RWPE1 (cell line): ENCODE measurements around the gene FRMPD3.

ENCODE experiments used
- CTCF ChIA-PET: fragments of 350-600 bp; sonication (Branson Sonifier 250); formaldehyde crosslinking; extraction: SDS; loops from one replicate; lab custom pipeline; 2021; lab: Yijun Ruan, JAX
- POLR2A ChIA-PET: fragments of 400-600 bp; formaldehyde crosslinking; extraction: SDS; loops from one replicate; lab custom pipeline; 2020; ENCODE audit warnings: antibody characterized with exemption; ENCODE audit not compliant: low non-redundant PET; lab: Yijun Ruan, JAX
- DNase-seq: peaks from one replicate; pipeline ENCODE4 v3.0.0; 2012; ENCODE audit warnings: low spot score
- H3K27ac ChIP-seq: fragments of 450-650 bp; 2 replicates; pipeline ENCODE4 v1.5.1; 2017
- TF ChIP-seq, protein P1 (sequence below): fragments of 450-650 bp; conservative IDR thresholded peaks from 2 replicates; pipeline ENCODE4 v1.5.1; 2017; ENCODE audit warnings: low read depth, mild to moderate bottlenecking

FRMPD3 gene

DNA sequence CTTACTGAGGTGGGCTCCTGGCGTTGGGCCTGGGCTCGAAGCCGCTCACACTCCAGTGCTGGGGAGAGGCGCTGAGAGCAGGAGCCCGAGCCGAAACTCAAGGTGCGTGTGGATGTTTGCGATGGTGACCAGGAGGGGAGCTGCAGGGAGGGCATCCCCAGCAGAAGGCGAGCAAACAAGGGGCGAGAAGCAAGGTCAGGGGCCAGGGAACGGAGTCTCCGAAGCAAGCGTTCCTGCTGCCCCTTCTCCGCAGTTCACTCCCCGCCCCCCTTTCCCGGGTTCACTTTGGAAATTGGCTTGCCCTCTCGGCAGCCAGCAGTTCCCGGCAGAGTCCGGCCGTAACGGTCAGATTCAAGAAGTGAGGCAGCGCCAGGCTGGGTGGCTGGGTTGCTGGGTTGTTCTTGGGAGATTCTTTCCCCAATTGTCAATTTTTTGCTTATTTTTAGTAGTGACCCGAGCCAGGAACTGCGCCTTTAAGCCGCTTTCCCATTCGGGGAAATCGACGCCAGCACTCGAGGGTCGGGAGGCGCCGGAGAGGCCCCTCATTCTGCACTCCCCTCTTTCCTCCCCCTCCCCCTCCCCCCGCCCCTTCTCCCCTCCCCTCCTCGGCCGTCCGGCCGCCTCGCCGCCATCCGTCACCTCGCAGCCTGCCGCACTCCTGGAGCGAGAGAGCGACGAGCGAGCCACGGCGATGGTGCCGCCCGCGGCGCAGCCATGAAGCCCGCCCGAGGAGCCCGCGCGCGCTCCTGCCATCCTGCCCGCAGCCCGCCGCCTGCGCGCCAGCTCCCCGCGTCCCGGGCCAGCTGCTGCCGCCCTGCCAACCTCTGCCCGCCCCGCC, at the start of gene FRMPD3:
TSS of gene FRMPD3 (plus strand) at position 655 of the 838 bp plus-strand sequence. CDS start 76,937 bp downstream, outside the sequence.
- TF ChIP-seq, protein P1, sequence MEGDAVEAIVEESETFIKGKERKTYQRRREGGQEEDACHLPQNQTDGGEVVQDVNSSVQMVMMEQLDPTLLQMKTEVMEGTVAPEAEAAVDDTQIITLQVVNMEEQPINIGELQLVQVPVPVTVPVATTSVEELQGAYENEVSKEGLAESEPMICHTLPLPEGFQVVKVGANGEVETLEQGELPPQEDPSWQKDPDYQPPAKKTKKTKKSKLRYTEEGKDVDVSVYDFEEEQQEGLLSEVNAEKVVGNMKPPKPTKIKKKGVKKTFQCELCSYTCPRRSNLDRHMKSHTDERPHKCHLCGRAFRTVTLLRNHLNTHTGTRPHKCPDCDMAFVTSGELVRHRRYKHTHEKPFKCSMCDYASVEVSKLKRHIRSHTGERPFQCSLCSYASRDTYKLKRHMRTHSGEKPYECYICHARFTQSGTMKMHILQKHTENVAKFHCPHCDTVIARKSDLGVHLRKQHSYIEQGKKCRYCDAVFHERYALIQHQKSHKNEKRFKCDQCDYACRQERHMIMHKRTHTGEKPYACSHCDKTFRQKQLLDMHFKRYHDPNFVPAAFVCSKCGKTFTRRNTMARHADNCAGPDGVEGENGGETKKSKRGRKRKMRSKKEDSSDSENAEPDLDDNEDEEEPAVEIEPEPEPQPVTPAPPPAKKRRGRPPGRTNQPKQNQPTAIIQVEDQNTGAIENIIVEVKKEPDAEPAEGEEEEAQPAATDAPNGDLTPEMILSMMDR, result no peak
- ChIA-PET CTCF (interaction anchor here (0.7 kb wide), 1 partner anchor 63 kb away, joined by 4 read pairs; no protein-coding TSS in a partner anchor), POLR2A (no interaction called here)
- no peak within 1 kb of the TSS for H3K27ac ChIP-seq
- DNase-seq, result no peak

DNA sequence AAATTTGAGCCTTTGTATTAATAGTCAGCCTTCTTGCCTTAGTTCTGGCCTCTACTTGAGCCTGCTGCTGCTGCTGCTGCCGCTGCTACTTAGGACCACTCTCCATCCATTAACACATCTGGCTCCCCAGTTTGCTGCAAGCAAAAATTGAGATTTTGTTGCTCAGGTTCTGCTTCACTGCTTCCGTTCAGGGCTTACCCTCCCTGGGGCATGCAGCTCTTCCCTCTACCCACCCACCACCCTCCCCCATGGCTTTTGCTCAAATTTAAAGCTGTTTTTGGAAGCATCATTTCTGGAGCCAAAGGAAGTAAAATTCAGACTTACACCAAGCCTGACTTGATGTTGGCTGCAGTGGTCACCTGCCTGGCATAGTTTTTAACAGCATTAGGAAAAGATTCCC, 28.9 kb upstream of the FRMPD3 start:
- H3K27ac ChIP-seq, result no peak overlapping the region
- CTCF ChIA-PET, result no interaction called here
- no peak for DNase-seq
- TF ChIP-seq, protein P1, result no peak
- POLR2A ChIA-PET, result no interaction called here

DNA sequence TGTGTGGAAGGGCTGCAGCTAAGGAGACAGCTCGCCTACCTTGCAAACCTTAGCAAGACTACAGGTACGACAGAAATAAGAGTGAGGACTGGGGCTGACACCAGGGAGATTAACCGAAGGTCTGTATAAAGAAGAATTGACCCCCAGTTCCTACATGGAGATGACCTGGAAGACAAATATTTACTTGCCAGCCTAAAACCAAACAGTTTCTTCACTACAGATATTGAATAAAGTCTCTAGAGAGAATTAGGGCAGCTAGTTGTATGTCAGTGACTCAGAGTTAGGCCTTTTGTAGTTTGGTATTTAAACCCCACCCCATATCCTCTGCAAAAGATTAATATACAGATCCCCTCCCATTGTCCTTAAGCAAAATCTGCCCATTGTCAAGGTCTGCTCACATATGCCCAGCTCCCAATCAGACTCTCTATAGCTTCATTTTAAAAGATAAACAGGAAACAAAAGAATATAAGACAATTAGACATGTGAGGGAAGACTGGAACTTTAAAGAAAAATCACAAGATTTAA, 28.1 kb upstream of the FRMPD3 start:
- DNase-seq, result no peak
- TF ChIP-seq, protein P1, result no peak
- CTCF ChIA-PET, result no interaction called here
- POLR2A ChIA-PET, result no interaction called here
- H3K27ac ChIP-seq, result no peak overlapping the region

DNA sequence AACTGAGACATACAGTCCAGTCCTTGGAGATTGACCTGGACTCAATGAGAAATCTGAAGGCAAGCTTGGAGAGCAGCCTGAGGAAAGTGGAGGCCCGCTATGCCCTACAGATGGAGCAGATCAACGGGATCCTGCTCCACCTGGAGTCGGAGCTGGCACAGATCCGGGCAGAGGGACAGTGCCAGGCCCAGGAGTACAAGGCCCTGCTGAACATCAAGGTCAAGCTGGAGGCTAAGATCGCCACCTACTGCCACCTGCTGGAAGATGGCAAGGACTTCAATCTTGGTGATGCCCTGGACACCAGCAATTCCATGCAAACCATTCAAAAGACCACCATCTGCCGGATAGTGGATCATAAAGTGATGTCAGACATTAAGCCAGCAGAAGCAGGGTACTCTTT, 20.4 kb upstream of the FRMPD3 start:
- no peak overlapping the region for H3K27ac ChIP-seq
- DNase-seq, result no peak
- TF ChIP-seq, protein P1, result no peak
- ChIA-PET POLR2A (no interaction called here), CTCF (interaction anchor here (0.6 to 0.7 kb wide), 2 partner anchors 12 to 633 kb away, joined by 3 read pairs; no protein-coding TSS in a partner anchor)

DNA sequence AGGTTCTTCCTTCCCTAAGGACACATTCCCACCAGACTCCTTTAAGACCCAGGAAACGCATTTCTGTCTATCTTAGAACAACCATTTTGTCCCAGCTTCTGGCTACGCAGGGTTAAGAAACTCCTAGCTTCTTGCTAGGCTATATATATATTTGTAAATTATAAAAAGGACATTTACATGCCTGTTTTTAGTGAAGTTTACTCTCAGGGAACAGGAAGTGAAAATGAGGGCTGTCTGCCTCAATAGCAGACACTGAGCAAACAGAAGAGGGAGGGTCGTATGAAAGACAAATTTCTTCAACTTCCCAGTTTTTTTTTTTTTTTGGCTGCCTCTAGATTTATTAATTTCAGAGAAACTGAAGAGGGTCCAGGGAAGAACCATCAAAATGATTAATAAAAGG, 9.3 kb upstream of the FRMPD3 start:
- no peak overlapping the region for H3K27ac ChIP-seq
- CTCF ChIA-PET, result interaction anchor here (0.6 kb wide), 1 partner anchor 11 kb away, joined by 3 read pairs; no protein-coding TSS in a partner anchor
- TF ChIP-seq, protein P1, result no peak
- POLR2A ChIA-PET, result no interaction called here
- no peak for DNase-seq

DNA sequence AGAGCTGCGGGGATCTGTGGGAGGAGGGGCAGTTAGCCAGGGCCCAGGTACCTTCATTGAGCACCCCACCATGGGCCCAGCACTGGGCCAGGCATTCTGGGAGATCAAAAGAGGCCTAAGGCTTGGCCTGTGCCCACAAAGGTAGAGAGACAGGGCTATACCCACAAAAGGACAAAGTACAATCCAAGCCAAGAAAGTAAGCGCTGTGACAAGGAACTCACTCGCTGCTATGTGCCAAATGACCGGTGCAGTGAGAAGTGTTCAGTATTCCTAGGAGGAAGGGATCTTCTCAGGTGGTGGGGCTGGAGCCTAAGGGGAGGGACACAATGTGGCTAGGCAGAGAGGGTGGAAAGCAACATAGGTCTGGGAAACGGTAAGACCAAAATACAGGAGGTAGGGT, 8.8 kb upstream of the FRMPD3 start:
- no peak for DNase-seq
- ChIA-PET CTCF (interaction anchor here (0.6 kb wide), 1 partner anchor 12 kb away, joined by 3 read pairs; no protein-coding TSS in a partner anchor), POLR2A (no interaction called here)
- no peak overlapping the region for H3K27ac ChIP-seq
- TF ChIP-seq, protein P1, result no peak
